HepG2 (cell line): ENCODE data around the gene ESRP2. TPM values are rescaled to one million over a fixed set of nuclear protein-coding genes. Genes with fewer than 3 reads are reported as not detected.

Experiments used
- ATAC-seq: fragments of 200-7000 bp; cut with Tn5 transposase; 3 replicates; pipeline ENCODE4 v1.9.1; 2020; ENCODE audit warnings: mild to moderate bottlenecking, moderate library complexity
- BruUV-seq: library from RNA; stranded (reverse); fragments of 400-500 nt; replicated peaks from 2 replicates; lab custom pipeline; 2021; lab: Mats Ljungman, UMichigan
- CTCF ChIA-PET: fragments of 300-600 bp; formaldehyde crosslinking; extraction: SDS; loops from one replicate; lab custom pipeline; 2021; ENCODE audit warnings: low total read pairs, inconsistent platforms, low intra/inter-chr PET ratio; lab: Yijun Ruan, JAX
- POLR2A ChIA-PET: fragments of 350-600 bp; sonication (Branson Sonifier 250); formaldehyde crosslinking; loops from one replicate; lab custom pipeline; 2020; ENCODE audit warnings: antibody characterized with exemption, inconsistent platforms; lab: Yijun Ruan, JAX
- DNase-seq: peaks from one replicate; pipeline ENCODE4 v3.0.0-alpha.2; 2015; ENCODE audit warnings: low spot score
- FAIRE-seq: peaks from 3 replicates; lab custom pipeline; 2011; peaks lifted over from hg19 to GRCh38; lab: Jason Lieb, UNC
- H2AFZ ChIP-seq: one replicate; pipeline ENCODE4 v1.6.1; 2011; ENCODE audit warnings: low read length, inconsistent platforms
- H3K27ac ChIP-seq: fragments of 300-600 bp; 3 replicates; pipeline ENCODE4 v1.8.0; 2011; ENCODE audit warnings: mixed run types, mild to moderate bottlenecking, mixed read lengths, low read length, inconsistent platforms; ENCODE audit not compliant: insufficient read depth; ENCODE audit errors: extremely low read length
- H3K27me3 ChIP-seq, 2 experiments: fragments of 200-600 bp in 1 of 2; 2 replicates in 1 of 2; 3 replicates in 1 of 2; pipeline versions ENCODE4 v1.6.0 to v1.8.0; 2011; ENCODE audit warnings: low read length in 2 of 2, mild to moderate bottlenecking in 2 of 2, moderate library complexity in 2 of 2, inconsistent platforms in 1 of 2; ENCODE audit not compliant: insufficient read depth in 2 of 2, control insufficient read depth in 1 of 2
- H3K36me3 ChIP-seq, 2 experiments: fragments of 200-600 bp in 1 of 2; replicated peaks in 1 of 2; 2 replicates in 1 of 2; 3 replicates in 1 of 2; pipeline versions ENCODE4 v1.5.1 to v1.8.0; 2011; ENCODE audit warnings: low read length in 2 of 2, inconsistent platforms in 1 of 2; ENCODE audit not compliant: insufficient read depth in 2 of 2, control insufficient read depth in 1 of 2
- H3K4me1 ChIP-seq: 2 replicates; pipeline ENCODE4 v1.5.1; 2012; ENCODE audit warnings: low read length, inconsistent platforms; ENCODE audit not compliant: insufficient read depth
- H3K4me2 ChIP-seq: 2 replicates; pipeline ENCODE4 v1.6.0; 2011; ENCODE audit warnings: low read depth, low read length, inconsistent platforms
- H3K4me3 ChIP-seq, 3 experiments: fragments of 200-600 bp in 1 of 3; sonication (generic), shearing (Covaris generic) in 1 of 3; replicated peaks in 1 of 3; 2 replicates each; pipeline ENCODE4 v1.5.1; 2011 to 2016; ENCODE audit warnings: low read length in 3 of 3, inconsistent platforms in 2 of 3, low read depth in 2 of 3, mild to moderate bottlenecking in 2 of 3, control low read depth in 1 of 3, mixed read lengths in 1 of 3; ENCODE audit not compliant: insufficient read depth in 1 of 3
- H3K79me2 ChIP-seq: one replicate; pipeline ENCODE4 v1.6.1; 2011; ENCODE audit warnings: low read length, inconsistent platforms; ENCODE audit not compliant: insufficient read depth
- H3K9ac ChIP-seq: 2 replicates; pipeline ENCODE4 v1.6.0; 2011; ENCODE audit warnings: mild to moderate bottlenecking, low read depth, low read length, inconsistent platforms; ENCODE audit not compliant: insufficient read depth
- H3K9me3 ChIP-seq: 2 replicates; pipeline ENCODE4 v1.5.1; 2012; ENCODE audit warnings: mild to moderate bottlenecking, low read length
- H4K20me1 ChIP-seq: 2 replicates; pipeline ENCODE4 v1.6.0; 2011; ENCODE audit warnings: inconsistent platforms, mild to moderate bottlenecking, low read length, moderate library complexity; ENCODE audit not compliant: insufficient read depth
- ATF7 ChIP-seq, 2 experiments: fragments of 450-650 bp in 1 of 2; sonication (generic) in 1 of 2; formaldehyde crosslinking in 1 of 2; IDR thresholded peaks; 2 replicates each; pipeline versions ENCODE4 v1.4.0 to v1.6.1; 2016 to 2020; ENCODE audit warnings: antibody characterized with exemption in 1 of 2, mild to moderate bottlenecking in 1 of 2, missing genetic modification reagents in 1 of 2
- MEF2D ChIP-seq: sonication (generic); formaldehyde crosslinking; IDR thresholded peaks from 2 replicates; pipeline ENCODE4 v1.5.1; 2020; ENCODE audit warnings: mild to moderate bottlenecking, missing genetic modification reagents
- SETDB1 ChIP-seq: sonication (generic); formaldehyde crosslinking; IDR thresholded peaks from 2 replicates; pipeline ENCODE4 v1.5.1; 2020; ENCODE audit warnings: missing genetic modification reagents, mild to moderate bottlenecking, borderline replicate concordance
- TARDBP ChIP-seq: sonication (generic); formaldehyde crosslinking; IDR thresholded peaks from 2 replicates; pipeline ENCODE4 v1.8.0; 2022; ENCODE audit warnings: mild to moderate bottlenecking, missing genetic modification reagents
- ZNF460 ChIP-seq: sonication (generic); formaldehyde crosslinking; IDR thresholded peaks from 2 replicates; pipeline ENCODE4 v1.5.1; 2020; ENCODE audit warnings: missing genetic modification reagents, mild to moderate bottlenecking, borderline replicate concordance
- ZNF550 ChIP-seq: sonication (generic); formaldehyde crosslinking; IDR thresholded peaks from 2 replicates; pipeline ENCODE4 v1.4.0; 2020; ENCODE audit warnings: mild to moderate bottlenecking, missing genetic modification reagents, borderline replicate concordance
- ZNF563 ChIP-seq: sonication (generic); formaldehyde crosslinking; IDR thresholded peaks from 2 replicates; pipeline ENCODE4 v1.8.0; 2022; ENCODE audit warnings: mild to moderate bottlenecking, moderate library complexity, missing genetic modification reagents
- WGBS: methylation state at CpG from one replicate; pipeline ENCODE4 v1.1.6; 2017; ENCODE audit warnings: low lambda C conversion rate; 5-methylcytosine and 5-hydroxymethylcytosine counted together
- in situ Hi-C: cut with HindIII; loops from 2 replicates; pipeline ENCODE4 v1.10.0; 2017; ENCODE audit warnings: low pct_unique_long_range_greater_than_20kb; ENCODE audit not compliant: extremely low pct_ligation_motif_present
- intact Hi-C: fragments of 100-400 bp; cut with micrococcal nuclease; formaldehyde crosslinking; loops from one replicate; pipeline ENCODE4 v1.10.0; 2022; ENCODE audit not compliant: unreplicated experiment
- polyA plus RNA-seq, 8 experiments: library from polyadenylated mRNA; depleted of rRNA in 3 of 8; stranded (reverse) in 7 of 8; unstranded in 1 of 8; fragments of >200 nt; fragmentation: Illumina TruSeq in 4 of 8; extraction: Trizol in 4 of 8; gene quantifications; 2 replicates each; pipeline versions ENCODE4 v1.2.1 to v1.2.3, GENCODE V29; 2011 to 2016; ENCODE audit warnings: low read depth in 4 of 8, missing spikeins in 1 of 8, mixed read lengths in 1 of 8; ENCODE audit not compliant: insufficient read depth in 1 of 8
- total RNA-seq, 5 experiments: library from RNA; depleted of rRNA; stranded (reverse); fragments of >200 nt; fragmentation: Illumina TruSeq; extraction: Trizol; gene quantifications; 2 replicates each; pipeline ENCODE4 v1.2.3, GENCODE V29; 2016; ENCODE audit warnings: low read depth in 1 of 5

The ESRP2 gene
- total and polyA plus RNA-seq, 2 of the 13 experiments (the other 11 are each of a cell fraction or from before 2014, with no cell fraction given): 21.1 to 32.4 TPM

GRCh38 chr16:68242926-68243858 is 7.3 kb upstream of the ESRP2 start (continued):
- TF ChIP-seq ZNF550 (CRISPR knock-in tag): no peak
- no peak for TF ChIP-seq SETDB1 (CRISPR knock-in tag)
- no peak for TF ChIP-seq ATF7 (IDR thresholded peaks at IDR 0.05)
- TF ChIP-seq ATF7 (CRISPR knock-in tag; IDR thresholded peaks at IDR 0.05): no peak
- TF ChIP-seq MEF2D (CRISPR knock-in tag): no peak

- DNase-seq: no peak
- no peaks in the 10 kb centered on the region; a peak in 1 of 5 replicates for H3K27me3 ChIP-seq
- FAIRE-seq: no peak
- no peak overlapping the region for H3K4me3 ChIP-seq
- intact Hi-C loops: no loop called here
- in situ Hi-C loops: no loop called here
- H3K27ac ChIP-seq: no peak overlapping the region
- no TSS peak for BruUV-seq
- CTCF ChIA-PET: no interaction called here
- ATAC-seq: no peak
- POLR2A ChIA-PET: interaction anchor here (0.9 to 1.3 kb wide), 4 partner anchors 10 to 57 kb away, joined by 3 to 7 read pairs (median 3); partner anchors contain the start of gene SLC7A6
- H2AFZ ChIP-seq: no peak overlapping the region
- no peak overlapping the region for H3K9ac ChIP-seq
- WGBS: 85% methylated on average over 7 of the region's 7 CpGs
- no peaks in the 10 kb centered on the region for H3K36me3 ChIP-seq
- H3K4me1 ChIP-seq: peaks cover 47% of the 10 kb centered on the region
- H3K9me3 ChIP-seq: no peaks in the 10 kb centered on the region
- H4K20me1 ChIP-seq: no peaks in the 10 kb centered on the region
- no peak overlapping the region for H3K4me2 ChIP-seq
- TF ChIP-seq TARDBP (CRISPR knock-in tag) (no peak), ZNF563 (no peak), ZNF460 (peak; percentile 2; the same call in 1 of the 2 replicates)
- H3K79me2 ChIP-seq: no peaks in the 10 kb centered on the region
Measured at GRCh38 chr16:68242085-68242484, 6.2 kb upstream of the ESRP2 start.
